Panc1 (cell line): ENCODE data around the gene WDR6. TPM values are rescaled to one million over a fixed set of nuclear protein-coding genes. Genes with fewer than 3 reads are reported as not detected.

Source experiments
- ATAC-seq: fragments of 200-7000 bp; cut with Tn5 transposase; 2 replicates; pipeline ENCODE4 v1.9.1; 2020; ENCODE audit warnings: mild to moderate bottlenecking, moderate library complexity
- BruUV-seq: library from RNA; stranded (reverse); fragments of 400-500 nt; replicated peaks from 2 replicates; lab custom pipeline; 2021; lab: Mats Ljungman, UMichigan
- CTCF ChIA-PET: fragments of 300-600 bp; sonication (Branson Sonifier 250); formaldehyde crosslinking; loops from one replicate; lab custom pipeline; 2022; ENCODE audit warnings: antibody characterized with exemption; lab: Charles Lee
- POLR2A ChIA-PET: fragments of 300-600 bp; sonication (Branson Sonifier 250); formaldehyde crosslinking; loops from one replicate; lab custom pipeline; 2022; ENCODE audit warnings: antibody characterized with exemption; lab: Charles Lee
- DNase-seq: peaks from one replicate; pipeline ENCODE4 v3.0.0-alpha.2; 2010; ENCODE audit warnings: low read depth, low spot score
- H3K27ac ChIP-seq: 2 replicates; pipeline ENCODE4 v1.5.1; 2011; ENCODE audit warnings: mild to moderate bottlenecking, low read length, inconsistent platforms
- H3K27me3 ChIP-seq: fragments of 200-500 bp; sonication (Bioruptor generic); 2 replicates; pipeline ENCODE4 v1.6.0; 2014; ENCODE audit warnings: low read length, inconsistent platforms; ENCODE audit not compliant: control insufficient read depth, insufficient read depth
- H3K36me3 ChIP-seq: fragments of 200-500 bp; sonication (Bioruptor generic); 2 replicates; pipeline ENCODE4 v1.5.1; 2014; ENCODE audit warnings: inconsistent platforms, mild to moderate bottlenecking, low read length, moderate library complexity; ENCODE audit not compliant: control insufficient read depth, insufficient read depth
- H3K4me1 ChIP-seq: 2 replicates; pipeline ENCODE4 v1.5.1; 2011; ENCODE audit warnings: inconsistent platforms, mild to moderate bottlenecking, low read length, moderate library complexity; ENCODE audit not compliant: control insufficient read depth, insufficient read depth
- H3K4me3 ChIP-seq, 2 experiments: 2 replicates each; pipeline ENCODE4 v1.5.1; 2011 to 2012; ENCODE audit warnings: low read depth in 2 of 2, low read length in 2 of 2, mild to moderate bottlenecking in 2 of 2, inconsistent platforms in 1 of 2, moderate library complexity in 1 of 2
- H3K9me3 ChIP-seq: fragments of 200-500 bp; sonication (Bioruptor generic); 2 replicates; pipeline ENCODE4 v1.5.1; 2014; ENCODE audit warnings: low read depth, mild to moderate bottlenecking, inconsistent platforms, low read length, moderate library complexity; ENCODE audit not compliant: control insufficient read depth, insufficient read depth
- CTCF ChIP-seq: fragments of 450-650 bp; IDR thresholded peaks from 2 replicates; pipeline ENCODE4 v1.5.1; 2017; ENCODE audit warnings: mild to moderate bottlenecking
- POLR2AphosphoS5 ChIP-seq: IDR thresholded peaks from 2 replicates; pipeline ENCODE4 v1.6.1; 2012; ENCODE audit warnings: mild to moderate bottlenecking, low read depth, low read length, moderate library complexity
- SIN3A ChIP-seq: IDR thresholded peaks from 2 replicates; pipeline ENCODE4 v1.6.1; 2012; ENCODE audit warnings: low read depth, mild to moderate bottlenecking, low read length, moderate library complexity, borderline replicate concordance; ENCODE audit not compliant: insufficient read depth
- TCF7L2 ChIP-seq: IDR thresholded peaks from 2 replicates; pipeline ENCODE4 v1.6.1; 2011; ENCODE audit warnings: mild to moderate bottlenecking, low read depth, low read length, inconsistent platforms
- in situ Hi-C: cut with HindIII; loops from 2 replicates; pipeline ENCODE4 v1.10.0; 2016; ENCODE audit warnings: low sequenced_read_pairs, low pct_unique_long_range_greater_than_20kb
- intact Hi-C: fragments of 100-400 bp; cut with micrococcal nuclease; formaldehyde crosslinking; loops from one replicate; pipeline ENCODE4 v1.10.0; 2022; ENCODE audit not compliant: unreplicated experiment
- total RNA-seq: library from RNA; stranded (reverse); gene quantifications from one replicate; pipeline ENCODE4 v1.2.1, GENCODE V29; 2021; ENCODE audit not compliant: unreplicated experiment
- TF ChIP-seq, protein P1 (sequence below), 2 experiments: IDR thresholded peaks; 2 replicates each; pipeline ENCODE4 v1.6.1; 2011 to 2012; ENCODE audit warnings: low read depth in 2 of 2, control low read depth in 1 of 2, low read length in 1 of 2, mild to moderate bottlenecking in 1 of 2, moderate library complexity in 1 of 2; ENCODE audit not compliant: insufficient read depth in 1 of 2

WDR6 gene
- total RNA-seq, 1 experiment from 2014 or later: 142 TPM

DNA sequence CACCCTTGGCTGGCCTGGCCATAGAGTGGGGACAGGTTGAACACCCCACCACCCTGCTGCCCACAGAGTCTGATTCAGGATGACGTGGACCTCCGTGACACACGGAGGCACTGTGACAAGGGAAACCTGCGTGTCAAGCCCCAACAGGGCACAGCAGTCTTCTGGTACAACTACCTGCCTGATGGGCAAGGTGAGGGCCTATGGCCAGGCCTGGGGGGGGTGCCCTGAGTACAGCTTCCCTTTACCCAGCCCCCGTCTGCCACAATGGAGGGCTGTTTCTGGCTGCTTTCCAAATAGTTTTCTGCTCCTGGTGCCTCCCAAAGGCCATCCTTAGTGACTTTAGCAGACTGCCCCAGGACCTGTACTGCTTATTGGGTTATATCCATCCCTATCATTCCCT is 1.2 kb upstream of the WDR6 start:
- H3K27me3 ChIP-seq: no peaks in the 10 kb centered on the region
- peak overlapping the region; percentile 93 for H3K27ac ChIP-seq
- TF ChIP-seq SIN3A (no peak), TCF7L2 (no peak), POLR2AphosphoS5 (no peak), CTCF (no peak)
- TF ChIP-seq, protein P1, sequence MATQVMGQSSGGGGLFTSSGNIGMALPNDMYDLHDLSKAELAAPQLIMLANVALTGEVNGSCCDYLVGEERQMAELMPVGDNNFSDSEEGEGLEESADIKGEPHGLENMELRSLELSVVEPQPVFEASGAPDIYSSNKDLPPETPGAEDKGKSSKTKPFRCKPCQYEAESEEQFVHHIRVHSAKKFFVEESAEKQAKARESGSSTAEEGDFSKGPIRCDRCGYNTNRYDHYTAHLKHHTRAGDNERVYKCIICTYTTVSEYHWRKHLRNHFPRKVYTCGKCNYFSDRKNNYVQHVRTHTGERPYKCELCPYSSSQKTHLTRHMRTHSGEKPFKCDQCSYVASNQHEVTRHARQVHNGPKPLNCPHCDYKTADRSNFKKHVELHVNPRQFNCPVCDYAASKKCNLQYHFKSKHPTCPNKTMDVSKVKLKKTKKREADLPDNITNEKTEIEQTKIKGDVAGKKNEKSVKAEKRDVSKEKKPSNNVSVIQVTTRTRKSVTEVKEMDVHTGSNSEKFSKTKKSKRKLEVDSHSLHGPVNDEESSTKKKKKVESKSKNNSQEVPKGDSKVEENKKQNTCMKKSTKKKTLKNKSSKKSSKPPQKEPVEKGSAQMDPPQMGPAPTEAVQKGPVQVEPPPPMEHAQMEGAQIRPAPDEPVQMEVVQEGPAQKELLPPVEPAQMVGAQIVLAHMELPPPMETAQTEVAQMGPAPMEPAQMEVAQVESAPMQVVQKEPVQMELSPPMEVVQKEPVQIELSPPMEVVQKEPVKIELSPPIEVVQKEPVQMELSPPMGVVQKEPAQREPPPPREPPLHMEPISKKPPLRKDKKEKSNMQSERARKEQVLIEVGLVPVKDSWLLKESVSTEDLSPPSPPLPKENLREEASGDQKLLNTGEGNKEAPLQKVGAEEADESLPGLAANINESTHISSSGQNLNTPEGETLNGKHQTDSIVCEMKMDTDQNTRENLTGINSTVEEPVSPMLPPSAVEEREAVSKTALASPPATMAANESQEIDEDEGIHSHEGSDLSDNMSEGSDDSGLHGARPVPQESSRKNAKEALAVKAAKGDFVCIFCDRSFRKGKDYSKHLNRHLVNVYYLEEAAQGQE (IDR thresholded peaks at IDR 0.05; ENCODE audit: insufficient read depth in 1 of 2, low read depth in 2 of 2, low read length in 1 of 2): no peak
- no peak for DNase-seq
- ChIA-PET POLR2A (no interaction called here), CTCF (no interaction called here)
- no peaks in the 10 kb centered on the region for H3K36me3 ChIP-seq
- no TSS peak for BruUV-seq
- H3K4me3 ChIP-seq: peak overlapping the region; percentile 82 to 85
- intact Hi-C loops (no loop called here), in situ Hi-C loops (no loop called here)
- no peak for ATAC-seq
- no peaks in the 10 kb centered on the region for H3K9me3 ChIP-seq
- peaks cover 13% of the 10 kb centered on the region for H3K4me1 ChIP-seq

- Histone ChIP-seq H3K27me3 (no peaks in the 10 kb centered on the region), H3K4me1 (peaks cover 13% of the 10 kb centered on the region), H3K9me3 (no peaks in the 10 kb centered on the region), H3K36me3 (no peaks in the 10 kb centered on the region), H3K27ac (peak overlapping the region; percentile 93), H3K4me3 (peak overlapping the region; percentile 82 to 85)
- TF ChIP-seq, protein P1 (IDR thresholded peaks at IDR 0.05; ENCODE audit: insufficient read depth in 1 of 2, low read depth in 2 of 2, low read length in 1 of 2): no peak
- no peak; the same call in 1 of the 2 replicates for TF ChIP-seq TCF7L2
- TF ChIP-seq CTCF: no peak
- TF ChIP-seq POLR2AphosphoS5: no peak
- no peak for TF ChIP-seq SIN3A
- in situ Hi-C loops: no loop called here
- intact Hi-C loops: no loop called here
- CTCF ChIA-PET: interaction anchor here (0.6 to 2.7 kb wide), 3 partner anchors 9 to 18 kb away, joined by 3 to 19 read pairs (median 5); no protein-coding TSS in a partner anchor
- POLR2A ChIA-PET: interaction anchor here (0.6 to 1.2 kb wide), 6 partner anchors 10 to 114 kb away, joined by 3 to 9 read pairs (median 4); partner anchors contain the start of genes QRICH1 and USP19
- no peak for DNase-seq
- ATAC-seq: peak; percentile 14; the same call in 1 of the 2 replicates
- no TSS peak for BruUV-seq
These were observed 653 bp upstream of the WDR6 start for GRCh38 chr3:49006408-49007067.
